Lung (tissue), 12 donors: ENCODE measurements around the gene ANKRD17. TPM values are rescaled to one million over a fixed set of nuclear protein-coding genes. Genes with fewer than 3 reads are reported as not detected.

Source experiments
- ATAC-seq: fragments of 200-7000 bp; cut with Tn5 transposase; one replicate; pipeline ENCODE4 v1.9.1; 2020; ENCODE audit warnings: moderate number of reproducible peaks; ENCODE audit not compliant: insufficient read depth, low FRiP score
- DNase-seq, 3 donors: peaks; one replicate each; pipeline ENCODE4 v3.0.0-alpha.2; 2013 to 2017
- H3K27ac ChIP-seq, 2 donors: one replicate each; pipeline ENCODE4 v1.5.1; 2013; ENCODE audit warnings: mild to moderate bottlenecking in 2 of 2, moderate library complexity in 2 of 2, control low read depth in 1 of 2, inconsistent platforms in 1 of 2, low read depth in 1 of 2, low read length in 1 of 2
- H3K27me3 ChIP-seq, 3 donors: one replicate each; pipeline ENCODE4 v1.5.1; 2013; ENCODE audit warnings: low read length in 2 of 3; ENCODE audit not compliant: control insufficient read depth in 3 of 3, insufficient read depth in 3 of 3
- H3K36me3 ChIP-seq, 4 donors: one replicate each; pipeline ENCODE4 v1.5.1; 2013; ENCODE audit warnings: low read length in 4 of 4, mild to moderate bottlenecking in 1 of 4, moderate library complexity in 1 of 4; ENCODE audit not compliant: control insufficient read depth in 4 of 4, insufficient read depth in 4 of 4
- H3K4me1 ChIP-seq, 5 donors: one replicate each; pipeline ENCODE4 v1.5.1; 2013; ENCODE audit warnings: low read length in 5 of 5, mild to moderate bottlenecking in 2 of 5, moderate library complexity in 1 of 5; ENCODE audit not compliant: control insufficient read depth in 5 of 5, insufficient read depth in 5 of 5
- H3K4me3 ChIP-seq: one replicate; pipeline ENCODE4 v1.5.1; 2013; ENCODE audit warnings: mild to moderate bottlenecking, control low read depth, moderate library complexity
- H3K9ac ChIP-seq, 2 donors: one replicate each; pipeline ENCODE4 v1.5.1; 2013; ENCODE audit warnings: low read length in 2 of 2, control low read depth in 1 of 2; ENCODE audit not compliant: insufficient read depth in 1 of 2
- H3K9me3 ChIP-seq, 4 donors: one replicate each; pipeline ENCODE4 v1.5.1; 2013; ENCODE audit warnings: low read length in 3 of 4, mild to moderate bottlenecking in 1 of 4, moderate library complexity in 1 of 4; ENCODE audit not compliant: control insufficient read depth in 4 of 4, insufficient read depth in 3 of 4
- WGBS, 2 donors: extraction: QIAGEN DNeasy Blood & Tissue Kit; methylation state at CpG; one replicate each; pipeline ENCODE4 v1.1.7; 2013; 5-methylcytosine and 5-hydroxymethylcytosine counted together
- polyA plus RNA-seq, 2 donors: library from polyadenylated mRNA; stranded (reverse); fragments of 200-250 nt; gene quantifications; one replicate each; pipeline ENCODE4 v1.2.1, GENCODE V29; 2013
- total RNA-seq, 2 donors: library from RNA; depleted of rRNA in 1 of 2; stranded (reverse); fragments of >200 nt in 1 of 2; gene quantifications; one replicate each; pipeline ENCODE4 v1.2.1, GENCODE V29; 2014 to 2021
- TF ChIP-seq, protein P1 (sequence below): IDR thresholded peaks from 2 replicates; pipeline ENCODE4 v1.5.1; 2012; ENCODE audit warnings: mild to moderate bottlenecking; ENCODE audit errors: control extremely low read depth, extremely low read depth
- donor health status: control.
- donor health status: control.
- donor health status: Bipolar disorder and iron deficiency.
- donor health status: healthy.
- donor health status: DM: yes; HTN: yes; CAD: no.

The ANKRD17 gene
- total and polyA plus RNA-seq, 4 donors: 7.8 to 74.4 (median 31.7) TPM

DNA sequence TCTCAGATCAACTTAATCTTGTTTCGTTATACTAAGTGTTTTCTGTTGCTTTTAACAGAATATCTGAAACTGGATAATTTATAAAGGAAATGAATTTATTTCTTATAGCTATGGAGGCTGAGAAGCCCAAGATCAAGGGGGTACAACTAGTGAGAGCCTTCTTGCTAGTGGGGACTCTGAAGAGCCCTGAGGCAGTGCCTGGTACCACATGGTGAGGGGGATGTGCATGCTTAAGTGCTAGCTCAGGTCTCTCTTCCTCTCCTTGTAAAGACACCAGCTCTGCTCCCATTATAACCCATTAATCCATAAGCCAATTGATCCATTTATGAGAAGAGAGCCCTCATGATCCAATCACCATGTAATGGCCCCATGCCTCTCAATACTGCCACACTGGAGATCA, 207.0 kb downstream of the ANKRD17 start:
- Histone ChIP-seq H3K4me1 (no peaks in the 10 kb centered on the region), H3K27ac (no peak overlapping the region), H3K4me3 (no peak overlapping the region), H3K27me3 (no peaks in the 10 kb centered on the region), H3K9ac (no peak overlapping the region), H3K9me3 (no peaks in the 10 kb centered on the region), H3K36me3 (peaks cover 6 to 11% (median 10%) of the 10 kb centered on the region in 4 donors)
- ATAC-seq (no peak), DNase-seq (no peak)
- TF ChIP-seq, protein P1, sequence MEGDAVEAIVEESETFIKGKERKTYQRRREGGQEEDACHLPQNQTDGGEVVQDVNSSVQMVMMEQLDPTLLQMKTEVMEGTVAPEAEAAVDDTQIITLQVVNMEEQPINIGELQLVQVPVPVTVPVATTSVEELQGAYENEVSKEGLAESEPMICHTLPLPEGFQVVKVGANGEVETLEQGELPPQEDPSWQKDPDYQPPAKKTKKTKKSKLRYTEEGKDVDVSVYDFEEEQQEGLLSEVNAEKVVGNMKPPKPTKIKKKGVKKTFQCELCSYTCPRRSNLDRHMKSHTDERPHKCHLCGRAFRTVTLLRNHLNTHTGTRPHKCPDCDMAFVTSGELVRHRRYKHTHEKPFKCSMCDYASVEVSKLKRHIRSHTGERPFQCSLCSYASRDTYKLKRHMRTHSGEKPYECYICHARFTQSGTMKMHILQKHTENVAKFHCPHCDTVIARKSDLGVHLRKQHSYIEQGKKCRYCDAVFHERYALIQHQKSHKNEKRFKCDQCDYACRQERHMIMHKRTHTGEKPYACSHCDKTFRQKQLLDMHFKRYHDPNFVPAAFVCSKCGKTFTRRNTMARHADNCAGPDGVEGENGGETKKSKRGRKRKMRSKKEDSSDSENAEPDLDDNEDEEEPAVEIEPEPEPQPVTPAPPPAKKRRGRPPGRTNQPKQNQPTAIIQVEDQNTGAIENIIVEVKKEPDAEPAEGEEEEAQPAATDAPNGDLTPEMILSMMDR: no peak
- 97 to 100% methylated on average over 1 of the region's 1 CpG for WGBS, 2 donors

DNA sequence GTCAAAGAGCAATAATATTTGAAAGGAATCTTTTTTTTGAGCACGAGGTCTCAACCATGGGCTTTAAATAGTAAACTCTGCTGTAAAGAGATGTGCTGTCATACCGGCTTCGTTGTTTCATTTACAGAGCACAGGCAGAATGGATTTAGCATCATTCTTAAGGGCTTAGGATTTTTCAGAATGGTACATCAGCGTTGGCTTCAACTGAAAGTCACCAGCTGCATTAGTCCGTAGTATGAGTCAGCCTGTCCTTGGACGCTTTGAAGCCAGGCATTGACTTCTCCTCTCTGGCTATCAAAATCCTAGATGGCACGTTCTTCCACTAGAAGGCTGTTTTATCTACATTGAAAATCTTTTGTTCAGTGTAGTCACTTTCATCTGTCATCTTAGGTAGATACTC, 212.7 kb downstream of the ANKRD17 start:
- no peak overlapping the region for H3K4me3 ChIP-seq
- DNase-seq (no peak), ATAC-seq (no peak)
- no peaks in the 10 kb centered on the region for H3K27me3 ChIP-seq
- 92 to 94% methylated on average over 7 of the region's 7 CpGs for WGBS, 2 donors
- H3K9ac ChIP-seq: no peak overlapping the region
- no peaks in the 10 kb centered on the region for H3K4me1 ChIP-seq
- no peaks in the 10 kb centered on the region for H3K9me3 ChIP-seq
- TF ChIP-seq, protein P1: no peak
- no peaks in the 10 kb centered on the region for H3K36me3 ChIP-seq
- H3K27ac ChIP-seq: no peak overlapping the region

DNA sequence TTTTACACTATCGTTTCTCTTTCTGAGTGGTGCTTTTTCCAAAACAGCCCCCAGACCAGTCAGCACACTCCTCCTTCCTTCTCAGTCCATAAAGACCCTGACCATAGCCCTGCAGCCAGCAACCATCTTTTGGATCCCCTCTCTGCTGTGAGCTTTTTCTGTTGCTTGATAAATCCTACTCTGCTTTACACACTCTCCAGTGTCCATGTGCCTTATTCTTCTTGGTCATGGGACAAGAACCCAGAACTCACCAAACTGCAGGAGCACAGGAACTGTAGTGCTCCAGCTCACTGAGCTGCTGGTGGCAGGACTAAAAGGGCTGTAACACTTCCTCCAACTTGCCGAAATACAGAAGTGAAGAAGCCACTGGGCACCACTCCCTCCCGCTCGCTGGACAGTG, 221.5 kb downstream of the ANKRD17 start:
- no peak overlapping the region for H3K4me3 ChIP-seq
- DNase-seq: no peak
- ATAC-seq: no peak
- H3K36me3 ChIP-seq: no peaks in the 10 kb centered on the region
- TF ChIP-seq, protein P1: no peak
- H3K9ac ChIP-seq: no peak overlapping the region
- H3K27ac ChIP-seq: no peak overlapping the region
- peaks cover 0 to 9% (median 6%) of the 10 kb centered on the region in 4 donors for H3K9me3 ChIP-seq
- 94 to 96% methylated on average over 4 of the region's 4 CpGs for WGBS, 2 donors
- H3K27me3 ChIP-seq: no peaks in the 10 kb centered on the region
- H3K4me1 ChIP-seq: no peaks in the 10 kb centered on the region

DNA sequence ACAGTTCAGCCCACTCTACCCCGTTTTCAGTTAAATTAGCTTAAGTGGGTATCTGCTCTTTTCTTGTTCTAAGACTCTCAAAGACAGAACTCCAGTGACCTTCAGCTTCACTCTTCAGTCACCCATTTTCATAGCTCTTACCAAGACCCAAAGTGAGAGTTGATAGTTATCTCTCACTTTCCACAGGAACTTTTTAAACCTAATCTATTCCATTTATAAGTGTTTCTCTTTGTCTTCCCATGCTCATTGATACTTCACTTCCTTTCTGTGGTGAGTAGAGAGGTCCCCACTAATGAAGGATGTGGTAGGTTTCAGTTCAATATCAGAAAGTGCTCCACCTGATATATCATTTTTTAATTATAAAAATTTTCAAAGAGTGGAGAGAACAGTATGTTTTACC, 222.5 kb downstream of the ANKRD17 start:
- Histone ChIP-seq H3K27me3 (no peaks in the 10 kb centered on the region), H3K27ac (no peak overlapping the region), H3K4me1 (no peaks in the 10 kb centered on the region), H3K9me3 (peaks cover 0 to 9% (median 6%) of the 10 kb centered on the region in 4 donors), H3K36me3 (no peaks in the 10 kb centered on the region), H3K9ac (no peak overlapping the region), H3K4me3 (no peak overlapping the region)
- WGBS, 2 donors: 80 to 90% methylated on average over 1 of the region's 1 CpG
- no peak for ATAC-seq
- DNase-seq: no peak
- TF ChIP-seq, protein P1: no peak
